ENCODE measurements around the gene ATXN2.

DNA sequence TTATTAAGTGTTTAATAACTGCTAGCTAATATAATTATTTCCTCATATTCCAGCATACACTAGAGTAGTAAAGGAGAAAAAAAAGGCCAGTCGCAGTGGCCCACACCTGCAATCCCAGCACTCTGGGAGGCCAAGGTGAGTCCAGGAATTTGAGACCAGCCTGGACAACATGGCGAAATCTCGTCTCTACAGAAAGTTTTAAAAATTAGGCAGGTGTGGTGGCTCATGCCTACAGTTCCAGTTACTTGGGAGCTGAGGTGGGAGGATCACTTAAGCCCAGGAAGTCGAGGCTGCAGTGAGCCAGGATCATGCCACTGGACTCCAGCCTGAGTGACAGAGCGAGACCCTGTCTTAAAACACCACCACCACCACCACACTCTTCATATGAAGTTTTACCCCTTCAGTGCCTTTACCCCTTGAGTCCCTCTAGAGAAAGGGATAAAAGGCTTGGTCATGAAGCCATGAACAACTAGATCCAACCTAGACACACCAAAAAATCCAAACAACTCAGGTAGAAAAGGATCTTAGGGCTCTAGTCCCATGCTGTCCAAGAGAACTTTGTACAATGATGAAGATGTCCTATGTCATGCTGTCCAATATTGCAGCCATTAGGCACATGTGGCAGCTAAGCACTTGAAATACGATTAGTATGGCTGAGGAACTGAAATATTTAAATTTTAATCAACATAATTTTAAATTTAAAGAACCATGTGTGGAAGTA, 29.6 kb downstream of the ATXN2 start:
- no peak for TF ChIP-seq GLIS3 (CRISPR knock-in tag; IDR thresholded peaks at IDR 0.05)
- TF ChIP-seq, protein P1, sequence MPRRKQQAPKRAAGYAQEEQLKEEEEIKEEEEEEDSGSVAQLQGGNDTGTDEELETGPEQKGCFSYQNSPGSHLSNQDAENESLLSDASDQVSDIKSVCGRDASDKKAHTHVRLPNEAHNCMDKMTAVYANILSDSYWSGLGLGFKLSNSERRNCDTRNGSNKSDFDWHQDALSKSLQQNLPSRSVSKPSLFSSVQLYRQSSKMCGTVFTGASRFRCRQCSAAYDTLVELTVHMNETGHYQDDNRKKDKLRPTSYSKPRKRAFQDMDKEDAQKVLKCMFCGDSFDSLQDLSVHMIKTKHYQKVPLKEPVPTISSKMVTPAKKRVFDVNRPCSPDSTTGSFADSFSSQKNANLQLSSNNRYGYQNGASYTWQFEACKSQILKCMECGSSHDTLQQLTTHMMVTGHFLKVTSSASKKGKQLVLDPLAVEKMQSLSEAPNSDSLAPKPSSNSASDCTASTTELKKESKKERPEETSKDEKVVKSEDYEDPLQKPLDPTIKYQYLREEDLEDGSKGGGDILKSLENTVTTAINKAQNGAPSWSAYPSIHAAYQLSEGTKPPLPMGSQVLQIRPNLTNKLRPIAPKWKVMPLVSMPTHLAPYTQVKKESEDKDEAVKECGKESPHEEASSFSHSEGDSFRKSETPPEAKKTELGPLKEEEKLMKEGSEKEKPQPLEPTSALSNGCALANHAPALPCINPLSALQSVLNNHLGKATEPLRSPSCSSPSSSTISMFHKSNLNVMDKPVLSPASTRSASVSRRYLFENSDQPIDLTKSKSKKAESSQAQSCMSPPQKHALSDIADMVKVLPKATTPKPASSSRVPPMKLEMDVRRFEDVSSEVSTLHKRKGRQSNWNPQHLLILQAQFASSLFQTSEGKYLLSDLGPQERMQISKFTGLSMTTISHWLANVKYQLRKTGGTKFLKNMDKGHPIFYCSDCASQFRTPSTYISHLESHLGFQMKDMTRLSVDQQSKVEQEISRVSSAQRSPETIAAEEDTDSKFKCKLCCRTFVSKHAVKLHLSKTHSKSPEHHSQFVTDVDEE (CRISPR knock-in tag; IDR thresholded peaks at IDR 0.05), result no peak
